H9 (cell line): Measurements from ENCODE around the gene CDH4. TPM values are rescaled to one million over a fixed set of nuclear protein-coding genes. Genes with fewer than 3 reads are reported as not detected.

Experiments used
- DNase-seq: peaks from one replicate; pipeline ENCODE4 v3.0.0-alpha.2; 2017
- H2AFZ ChIP-seq: one replicate; pipeline ENCODE4 v1.6.1; 2013; ENCODE audit warnings: mild to moderate bottlenecking, low read length, control low read depth, moderate library complexity
- H2AK5ac ChIP-seq: 2 replicates; pipeline ENCODE4 v1.6.1; 2013; ENCODE audit warnings: low read length, control low read depth, mixed read lengths; ENCODE audit not compliant: insufficient read length
- H2BK120ac ChIP-seq: one replicate; pipeline ENCODE4 v1.6.1; 2013; ENCODE audit warnings: low read depth, mild to moderate bottlenecking, low read length, control low read depth, inconsistent platforms; ENCODE audit not compliant: poor library complexity, severe bottlenecking
- H2BK12ac ChIP-seq: 2 replicates; pipeline ENCODE4 v1.6.1; 2013; ENCODE audit warnings: low read length, control low read depth, mixed read lengths, low read depth; ENCODE audit not compliant: insufficient read length
- H2BK15ac ChIP-seq: 2 replicates; pipeline ENCODE4 v1.6.1; 2013; ENCODE audit warnings: low read depth, low read length, control low read depth
- H2BK20ac ChIP-seq: one replicate; pipeline ENCODE4 v1.6.1; 2013; ENCODE audit warnings: low read depth, mild to moderate bottlenecking, low read length, control low read depth, inconsistent platforms; ENCODE audit not compliant: poor library complexity, severe bottlenecking
- H2BK5ac ChIP-seq: 2 replicates; pipeline ENCODE4 v1.6.1; 2013; ENCODE audit warnings: low read length, control low read depth, mixed read lengths; ENCODE audit not compliant: insufficient read length
- H3K14ac ChIP-seq: 2 replicates; pipeline ENCODE4 v1.6.1; 2013; ENCODE audit warnings: low read length, control low read depth; ENCODE audit not compliant: insufficient read depth
- H3K18ac ChIP-seq: 2 replicates; pipeline ENCODE4 v1.6.1; 2013; ENCODE audit warnings: low read depth, mild to moderate bottlenecking, mixed read lengths, low read length, control low read depth; ENCODE audit not compliant: insufficient read length
- H3K23ac ChIP-seq: 2 replicates; pipeline ENCODE4 v1.6.1; 2013; ENCODE audit warnings: low read length, control low read depth, mixed read lengths, low read depth; ENCODE audit not compliant: insufficient read length
- H3K23me2 ChIP-seq: 2 replicates; pipeline ENCODE4 v1.6.1; 2013; ENCODE audit warnings: low read depth, mild to moderate bottlenecking, mixed read lengths, low read length, control low read depth; ENCODE audit not compliant: insufficient read length, poor library complexity, severe bottlenecking
- H3K27ac ChIP-seq: 2 replicates; pipeline ENCODE4 v1.5.1; 2013; ENCODE audit warnings: low read length, control low read depth, mixed read lengths, low read depth; ENCODE audit not compliant: insufficient read length
- H3K27me3 ChIP-seq: 2 replicates; pipeline ENCODE4 v1.6.1; 2013; ENCODE audit warnings: low read length, control low read depth, inconsistent platforms; ENCODE audit not compliant: insufficient read depth
- H3K4ac ChIP-seq: 2 replicates; pipeline ENCODE4 v1.6.1; 2013; ENCODE audit warnings: low read depth, mild to moderate bottlenecking, control low read depth, inconsistent platforms, low read length, moderate library complexity
- H3K4me1 ChIP-seq: 2 replicates; pipeline ENCODE4 v1.6.1; 2013; ENCODE audit warnings: low read length, control low read depth, inconsistent platforms; ENCODE audit not compliant: insufficient read depth
- H3K4me2 ChIP-seq: 2 replicates; pipeline ENCODE4 v1.6.1; 2013; ENCODE audit warnings: low read length, control low read depth, mixed read lengths; ENCODE audit not compliant: insufficient read length, insufficient read depth
- H3K56ac ChIP-seq: 2 replicates; pipeline ENCODE4 v1.6.1; 2013; ENCODE audit warnings: low read depth, mild to moderate bottlenecking, mixed read lengths, low read length, control low read depth; ENCODE audit not compliant: insufficient read length
- H3K79me1 ChIP-seq: 2 replicates; pipeline ENCODE4 v1.6.1; 2013; ENCODE audit warnings: low read depth, mild to moderate bottlenecking, moderate library complexity, low read length, control low read depth, inconsistent platforms; ENCODE audit not compliant: insufficient read depth, poor library complexity, severe bottlenecking
- H3K79me2 ChIP-seq: 2 replicates; pipeline ENCODE4 v1.6.1; 2013; ENCODE audit warnings: low read length, control low read depth, inconsistent platforms; ENCODE audit not compliant: insufficient read depth
- H3K9ac ChIP-seq: 2 replicates; pipeline ENCODE4 v1.6.1; 2013; ENCODE audit warnings: low read length, control low read depth, mixed read lengths; ENCODE audit not compliant: insufficient read length; ENCODE audit errors: extremely low read depth
- H3K9me3 ChIP-seq: one replicate; pipeline ENCODE4 v1.6.1; 2013; ENCODE audit warnings: low read depth, low read length, inconsistent platforms; ENCODE audit not compliant: control insufficient read depth
- H3T11ph ChIP-seq: one replicate; pipeline ENCODE4 v1.6.1; 2013; ENCODE audit warnings: mild to moderate bottlenecking, low read length, control low read depth, inconsistent platforms
- H4K20me1 ChIP-seq: one replicate; pipeline ENCODE4 v1.6.1; 2013; ENCODE audit not compliant: control insufficient read depth, insufficient read length, insufficient read depth
- H4K5ac ChIP-seq: 2 replicates; pipeline ENCODE4 v1.6.1; 2013; ENCODE audit warnings: low read depth, mild to moderate bottlenecking, mixed read lengths, low read length, control low read depth; ENCODE audit not compliant: insufficient read length
- H4K8ac ChIP-seq: replicated peaks from 2 replicates; pipeline ENCODE4 v1.6.1; 2013; ENCODE audit warnings: low read length, control low read depth, mixed read lengths, low read depth; ENCODE audit not compliant: insufficient read length
- H4K91ac ChIP-seq: 2 replicates; pipeline ENCODE4 v1.6.1; 2013; ENCODE audit warnings: low read depth, mild to moderate bottlenecking, moderate library complexity, mixed read lengths, low read length, control low read depth; ENCODE audit not compliant: insufficient read length
- H3K27ac Mint-ChIP-seq, 3 experiments: 2 replicates in 2 of 3; 3 replicates in 1 of 3; pipeline ENCODE4 v1.8.0; 2020 to 2021; ENCODE audit warnings: mixed read lengths in 3 of 3, mild to moderate bottlenecking in 1 of 3, moderate library complexity in 1 of 3
- H3K27me3 Mint-ChIP-seq: 2 replicates; pipeline ENCODE4 v1.8.0; 2021; ENCODE audit warnings: low read depth, mild to moderate bottlenecking, moderate library complexity, mixed read lengths
- H3K36me3 Mint-ChIP-seq, 3 experiments: 2 replicates in 2 of 3; 3 replicates in 1 of 3; pipeline ENCODE4 v1.8.0; 2020 to 2021; ENCODE audit warnings: low read depth in 3 of 3, mixed read lengths in 3 of 3; ENCODE audit not compliant: insufficient read depth in 1 of 3
- H3K4me1 Mint-ChIP-seq, 2 experiments: 2 replicates each; pipeline ENCODE4 v1.8.0; 2020; ENCODE audit warnings: mixed read lengths in 2 of 2
- H3K4me3 Mint-ChIP-seq, 2 experiments: 2 replicates in 1 of 2; 3 replicates in 1 of 2; pipeline ENCODE4 v1.8.0; 2020 to 2021; ENCODE audit warnings: mild to moderate bottlenecking in 2 of 2, mixed read lengths in 2 of 2, moderate library complexity in 1 of 2
- H3K9me3 Mint-ChIP-seq, 2 experiments: 2 replicates in 1 of 2; 3 replicates in 1 of 2; pipeline ENCODE4 v1.8.0; 2020; ENCODE audit warnings: mild to moderate bottlenecking in 2 of 2, mixed read lengths in 2 of 2, moderate library complexity in 1 of 2
- WGBS: extraction: QIAGEN DNeasy Blood & Tissue Kit; methylation state at CpG from one replicate; pipeline ENCODE4 v1.1.7; 2013; ENCODE audit warnings: missing lambda C conversion rate, low lambda C conversion rate, mixed read lengths; ENCODE audit not compliant: insufficient read length; ENCODE audit errors: extremely low coverage; 5-methylcytosine and 5-hydroxymethylcytosine counted together
- total RNA-seq: library from RNA; stranded (reverse); gene quantifications from 2 replicates; pipeline ENCODE4 v1.2.1, GENCODE V29; 2021
- TF ChIP-seq, protein P1 (sequence below): fragments of 200-600 bp; sonication (generic); conservative IDR thresholded peaks from 3 replicates; pipeline ENCODE4 v1.8.0; 2021; ENCODE audit warnings: antibody characterized with exemption, mild to moderate bottlenecking

The CDH4 gene
- total RNA-seq, 1 experiment from 2014 or later, result 3.0 TPM

DNA sequence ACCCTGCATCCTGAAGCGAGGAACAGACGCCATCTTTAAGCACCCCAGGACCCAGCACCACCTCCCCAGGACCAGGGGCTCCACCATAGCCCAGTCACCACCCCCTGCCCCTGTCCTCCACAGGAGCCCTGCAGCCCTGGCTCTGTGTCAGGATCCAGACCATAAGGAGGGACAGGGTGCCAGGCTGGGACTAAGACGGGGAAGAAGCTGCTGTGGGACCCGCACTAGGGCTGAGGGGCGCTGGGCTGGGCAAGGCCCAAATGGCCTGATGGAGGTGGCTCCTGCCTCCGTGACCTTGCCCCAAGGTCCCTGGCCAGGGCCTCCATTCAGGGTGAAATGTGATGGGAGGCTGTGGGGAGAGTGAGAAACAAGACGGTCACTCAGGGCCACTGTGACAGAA lies 428.0 kb downstream of the CDH4 start:
- H3K27me3 Mint-ChIP-seq, result peaks cover 74% of the 10 kb centered on the region
- H2BK20ac ChIP-seq, result no peak overlapping the region

More for the DNA sequence above, 428.0 kb downstream of the CDH4 start:
- H2BK15ac ChIP-seq, result no peak overlapping the region
- H4K5ac ChIP-seq, result no peak overlapping the region
- no peak overlapping the region for H2BK120ac ChIP-seq
- no peak overlapping the region for H3K14ac ChIP-seq
- no peaks in the 10 kb centered on the region for H3K79me1 ChIP-seq
- H3T11ph ChIP-seq, result no peak overlapping the region
- no peaks in the 10 kb centered on the region for H4K20me1 ChIP-seq
- no peak overlapping the region for H2AK5ac ChIP-seq
- no peak overlapping the region for H4K8ac ChIP-seq
- DNase-seq, result no peak
- H3K4me2 ChIP-seq, result no peak overlapping the region
- H3K23me2 ChIP-seq, result no peaks in the 10 kb centered on the region
- H3K9ac ChIP-seq, result no peak overlapping the region
- Mint-ChIP-seq H3K4me3 (no peak overlapping the region), H3K36me3 (no peaks in the 10 kb centered on the region), H3K27ac (no peak overlapping the region), H3K4me1 (peaks cover 16 to 19% of the 10 kb centered on the region in 2 experiments), H3K9me3 (no peaks in the 10 kb centered on the region; a peak in 2 of 5 replicates)
- H3K4me1 ChIP-seq, result no peaks in the 10 kb centered on the region; the same call in 1 of the 2 replicates
- H3K23ac ChIP-seq, result no peak overlapping the region
- peaks cover 7% of the 10 kb centered on the region; the same call in 1 of the 2 replicates for H3K27me3 ChIP-seq
- WGBS, result no CpG with 5 or more reads among the region's 7 CpGs
- no peak overlapping the region for H3K27ac ChIP-seq
- H3K79me2 ChIP-seq, result no peaks in the 10 kb centered on the region
- H2BK12ac ChIP-seq, result no peak overlapping the region
- no peak overlapping the region for H4K91ac ChIP-seq
- H3K56ac ChIP-seq, result no peak overlapping the region
- H3K18ac ChIP-seq, result no peak overlapping the region
- H3K9me3 ChIP-seq, result no peaks in the 10 kb centered on the region
- no peak overlapping the region for H3K4ac ChIP-seq
- H2BK5ac ChIP-seq, result no peak overlapping the region
- no peak overlapping the region for H2AFZ ChIP-seq
- TF ChIP-seq, protein P1, sequence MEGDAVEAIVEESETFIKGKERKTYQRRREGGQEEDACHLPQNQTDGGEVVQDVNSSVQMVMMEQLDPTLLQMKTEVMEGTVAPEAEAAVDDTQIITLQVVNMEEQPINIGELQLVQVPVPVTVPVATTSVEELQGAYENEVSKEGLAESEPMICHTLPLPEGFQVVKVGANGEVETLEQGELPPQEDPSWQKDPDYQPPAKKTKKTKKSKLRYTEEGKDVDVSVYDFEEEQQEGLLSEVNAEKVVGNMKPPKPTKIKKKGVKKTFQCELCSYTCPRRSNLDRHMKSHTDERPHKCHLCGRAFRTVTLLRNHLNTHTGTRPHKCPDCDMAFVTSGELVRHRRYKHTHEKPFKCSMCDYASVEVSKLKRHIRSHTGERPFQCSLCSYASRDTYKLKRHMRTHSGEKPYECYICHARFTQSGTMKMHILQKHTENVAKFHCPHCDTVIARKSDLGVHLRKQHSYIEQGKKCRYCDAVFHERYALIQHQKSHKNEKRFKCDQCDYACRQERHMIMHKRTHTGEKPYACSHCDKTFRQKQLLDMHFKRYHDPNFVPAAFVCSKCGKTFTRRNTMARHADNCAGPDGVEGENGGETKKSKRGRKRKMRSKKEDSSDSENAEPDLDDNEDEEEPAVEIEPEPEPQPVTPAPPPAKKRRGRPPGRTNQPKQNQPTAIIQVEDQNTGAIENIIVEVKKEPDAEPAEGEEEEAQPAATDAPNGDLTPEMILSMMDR, result no peak
